Testis (tissue), 2 donors: ENCODE data around the gene MAPK8IP3.

Experiments used
- POLR2A ChIP-seq: fragments of 450-650 bp; IDR thresholded peaks from one replicate; pipeline ENCODE4 v1.6.1; 2017; ENCODE audit warnings: antibody characterized with exemption, mild to moderate bottlenecking, moderate library complexity
- TF ChIP-seq, protein P1 (sequence below), 3 experiments: fragments of 450-650 bp in 2 of 3; fragments of 200-600 bp in 1 of 3; sonication (generic) in 1 of 3; IDR thresholded peaks; one replicate each; pipeline ENCODE4 v1.5.1; 2016 to 2019; ENCODE audit warnings: antibody characterized with exemption in 3 of 3, mild to moderate bottlenecking in 2 of 3, moderate library complexity in 1 of 3

DNA sequence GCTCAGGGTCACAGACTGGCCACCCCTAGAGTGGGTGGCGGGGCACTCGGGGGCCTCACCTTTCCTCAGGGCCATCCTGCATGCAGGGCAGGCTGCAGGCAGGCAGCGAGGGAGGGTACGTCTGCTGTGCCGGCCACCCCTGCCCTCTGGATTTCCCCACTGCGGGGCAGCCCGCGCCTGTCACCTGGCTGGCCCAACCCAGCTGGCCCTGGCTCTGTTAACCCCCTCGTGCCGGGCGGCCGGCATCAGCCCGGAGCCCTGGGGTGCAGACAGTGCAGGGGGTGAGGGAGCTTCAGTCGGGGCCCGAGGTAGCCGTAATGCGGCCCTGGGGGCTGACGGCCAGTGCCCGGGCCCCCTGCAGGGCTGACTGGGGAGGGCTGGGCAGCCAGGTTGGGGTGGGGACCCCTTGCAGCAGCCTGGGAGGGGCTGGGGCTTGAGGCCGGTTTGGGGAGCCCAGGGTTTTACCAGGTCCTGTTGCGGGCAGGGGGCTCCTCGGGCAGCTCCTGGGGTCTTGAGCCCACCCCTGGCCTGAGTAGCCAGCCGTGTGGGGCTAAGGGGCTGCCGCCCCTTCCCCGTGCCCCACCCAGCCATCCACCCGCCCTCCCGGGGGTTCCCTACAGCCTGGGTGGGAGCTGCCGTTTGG, 87.7 kb downstream of the MAPK8IP3 start, which contains the start of gene IGFALS:
- TF ChIP-seq, protein P1, sequence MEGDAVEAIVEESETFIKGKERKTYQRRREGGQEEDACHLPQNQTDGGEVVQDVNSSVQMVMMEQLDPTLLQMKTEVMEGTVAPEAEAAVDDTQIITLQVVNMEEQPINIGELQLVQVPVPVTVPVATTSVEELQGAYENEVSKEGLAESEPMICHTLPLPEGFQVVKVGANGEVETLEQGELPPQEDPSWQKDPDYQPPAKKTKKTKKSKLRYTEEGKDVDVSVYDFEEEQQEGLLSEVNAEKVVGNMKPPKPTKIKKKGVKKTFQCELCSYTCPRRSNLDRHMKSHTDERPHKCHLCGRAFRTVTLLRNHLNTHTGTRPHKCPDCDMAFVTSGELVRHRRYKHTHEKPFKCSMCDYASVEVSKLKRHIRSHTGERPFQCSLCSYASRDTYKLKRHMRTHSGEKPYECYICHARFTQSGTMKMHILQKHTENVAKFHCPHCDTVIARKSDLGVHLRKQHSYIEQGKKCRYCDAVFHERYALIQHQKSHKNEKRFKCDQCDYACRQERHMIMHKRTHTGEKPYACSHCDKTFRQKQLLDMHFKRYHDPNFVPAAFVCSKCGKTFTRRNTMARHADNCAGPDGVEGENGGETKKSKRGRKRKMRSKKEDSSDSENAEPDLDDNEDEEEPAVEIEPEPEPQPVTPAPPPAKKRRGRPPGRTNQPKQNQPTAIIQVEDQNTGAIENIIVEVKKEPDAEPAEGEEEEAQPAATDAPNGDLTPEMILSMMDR (IDR thresholded peaks at IDR 0.05), result no peak
- no peak for TF ChIP-seq POLR2A
